CD14-positive monocyte (primary cell): ENCODE measurements around the gene CHST15. TPM values are rescaled to one million over a fixed set of nuclear protein-coding genes. Genes with fewer than 3 reads are reported as not detected.

Experiments used
- DNase-seq, 3 donors: peaks; one replicate each; pipeline ENCODE4 v3.0.0-alpha.2; 2011 to 2022
- H2AFZ ChIP-seq: 2 replicates; pipeline ENCODE4 v1.6.0; 2012; ENCODE audit warnings: mild to moderate bottlenecking, low read depth, low read length, inconsistent platforms; ENCODE audit not compliant: insufficient read depth, poor library complexity, severe bottlenecking
- H3K27ac ChIP-seq, 2 donors: 1 replicate in 1 of 2; 2 replicates in 1 of 2; pipeline ENCODE4 v1.5.1; 2012 to 2013; ENCODE audit warnings: low read length in 2 of 2, control low read depth in 1 of 2, inconsistent platforms in 1 of 2, low read depth in 1 of 2, mild to moderate bottlenecking in 1 of 2
- H3K27me3 ChIP-seq, 2 donors: one replicate each; pipeline versions ENCODE4 v1.6.0 to v1.6.1; 2011 to 2013; ENCODE audit warnings: low read length in 2 of 2; ENCODE audit not compliant: control insufficient read depth in 2 of 2, insufficient read depth in 2 of 2
- H3K36me3 ChIP-seq, 2 donors: replicated peaks in 1 of 2; 1 replicate in 1 of 2; 2 replicates in 1 of 2; pipeline versions ENCODE4 v1.5.1 to v1.6.1; 2012 to 2013; ENCODE audit warnings: low read length in 2 of 2, control low read depth in 1 of 2, inconsistent platforms in 1 of 2, mild to moderate bottlenecking in 1 of 2; ENCODE audit not compliant: insufficient read depth in 2 of 2, control insufficient read depth in 1 of 2
- H3K4me1 ChIP-seq, 2 donors: 1 replicate in 1 of 2; 2 replicates in 1 of 2; pipeline versions ENCODE4 v1.5.1 to v1.6.1; 2012 to 2013; ENCODE audit warnings: low read length in 2 of 2, control low read depth in 1 of 2, inconsistent platforms in 1 of 2, mild to moderate bottlenecking in 1 of 2, moderate library complexity in 1 of 2; ENCODE audit not compliant: insufficient read depth in 2 of 2, control insufficient read depth in 1 of 2
- H3K4me2 ChIP-seq: replicated peaks from 2 replicates; pipeline ENCODE3; 2012; ENCODE audit warnings: low read length, moderate library complexity, mild to moderate bottlenecking; ENCODE audit not compliant: poor library complexity, severe bottlenecking; ENCODE audit errors: extremely low read depth
- H3K4me3 ChIP-seq, 3 experiments: fragments of 200-600 bp in 1 of 3; sonication (generic) in 1 of 3; replicated peaks in 1 of 3; 1 replicate in 2 of 3; 2 replicates in 1 of 3; pipeline ENCODE4 v1.5.1; 2011 to 2013; ENCODE audit warnings: low read length in 3 of 3, mild to moderate bottlenecking in 3 of 3, control low read depth in 2 of 3, low read depth in 2 of 3, inconsistent platforms in 1 of 3, moderate library complexity in 1 of 3
- H3K79me2 ChIP-seq: 2 replicates; pipeline ENCODE4 v1.6.0; 2012; ENCODE audit warnings: mild to moderate bottlenecking, control low read depth, inconsistent platforms, low read length, moderate library complexity; ENCODE audit not compliant: insufficient read depth
- H3K9ac ChIP-seq: 2 replicates; pipeline ENCODE4 v1.6.0; 2017; ENCODE audit warnings: low read length, mild to moderate bottlenecking; ENCODE audit not compliant: insufficient read depth, poor library complexity, severe bottlenecking
- H3K9me3 ChIP-seq, 2 donors: replicated peaks in 1 of 2; 1 replicate in 1 of 2; 2 replicates in 1 of 2; pipeline versions ENCODE4 v1.5.1 to v1.6.1; 2012 to 2013; ENCODE audit warnings: low read length in 2 of 2, control low read depth in 1 of 2; ENCODE audit not compliant: control insufficient read depth in 1 of 2, insufficient read depth in 1 of 2
- H4K20me1 ChIP-seq: 2 replicates; pipeline ENCODE4 v1.6.0; 2012; ENCODE audit warnings: mild to moderate bottlenecking, low read length, control low read depth, moderate library complexity; ENCODE audit not compliant: insufficient read depth
- H3K27ac Mint-ChIP-seq, 7 donors: one replicate each; pipeline ENCODE4 v1.8.0; 2020; ENCODE audit warnings: mild to moderate bottlenecking in 7 of 7, mixed read lengths in 7 of 7, moderate library complexity in 6 of 7, inconsistent platforms in 2 of 7
- H3K27me3 Mint-ChIP-seq, 3 donors: one replicate each; pipeline ENCODE4 v1.8.0; 2021 to 2022; ENCODE audit warnings: low read depth in 3 of 3, mild to moderate bottlenecking in 3 of 3, mixed read lengths in 3 of 3, moderate library complexity in 3 of 3, inconsistent platforms in 1 of 3
- H3K36me3 Mint-ChIP-seq, 2 donors: one replicate each; pipeline ENCODE4 v1.8.0; 2020; ENCODE audit warnings: mixed read lengths in 2 of 2, inconsistent platforms in 1 of 2, mild to moderate bottlenecking in 1 of 2
- H3K4me1 Mint-ChIP-seq: one replicate; pipeline ENCODE4 v1.8.0; 2020; ENCODE audit warnings: mild to moderate bottlenecking, mixed read lengths
- H3K4me3 Mint-ChIP-seq, 2 donors: one replicate each; pipeline ENCODE4 v1.8.0; 2020; ENCODE audit warnings: mild to moderate bottlenecking in 2 of 2, mixed read lengths in 2 of 2, moderate library complexity in 1 of 2
- H3K9me3 Mint-ChIP-seq, 7 donors: one replicate each; pipeline ENCODE4 v1.8.0; 2020 to 2022; ENCODE audit warnings: mixed read lengths in 7 of 7, mild to moderate bottlenecking in 6 of 7, moderate library complexity in 6 of 7, inconsistent platforms in 2 of 7
- WGBS: methylation state at CpG from one replicate; pipeline ENCODE4 v1.1.5; 2013; ENCODE audit warnings: missing lambda C conversion rate; ENCODE audit not compliant: insufficient coverage; 5-methylcytosine and 5-hydroxymethylcytosine counted together
- intact Hi-C, 2 donors: fragments of 100-400 bp; cut with micrococcal nuclease; formaldehyde crosslinking; loops; one replicate each; pipeline versions ENCODE4 v1.15.0 to v1.15.1; 2023
- polyA plus RNA-seq, 3 donors: library from polyadenylated mRNA; depleted of rRNA in 1 of 3; unstranded in 2 of 3; stranded (reverse) in 1 of 3; fragments of 300-500 nt in 2 of 3; fragments of >200 nt in 1 of 3; fragmentation: Illumina TruSeq in 2 of 3; gene quantifications; 1 replicate in 2 of 3; 2 replicates in 1 of 3; pipeline ENCODE4 v1.2.3, GENCODE V29; 2012 to 2021
- TF ChIP-seq, protein P1 (sequence below): fragments of 200-600 bp; IDR thresholded peaks from one replicate; pipeline ENCODE4 v1.8.0; 2022; ENCODE audit warnings: antibody characterized with exemption, mild to moderate bottlenecking

Gene CHST15
- polyA plus RNA-seq, 3 donors = 54.4 to 106 (median 87.5) TPM

DNA sequence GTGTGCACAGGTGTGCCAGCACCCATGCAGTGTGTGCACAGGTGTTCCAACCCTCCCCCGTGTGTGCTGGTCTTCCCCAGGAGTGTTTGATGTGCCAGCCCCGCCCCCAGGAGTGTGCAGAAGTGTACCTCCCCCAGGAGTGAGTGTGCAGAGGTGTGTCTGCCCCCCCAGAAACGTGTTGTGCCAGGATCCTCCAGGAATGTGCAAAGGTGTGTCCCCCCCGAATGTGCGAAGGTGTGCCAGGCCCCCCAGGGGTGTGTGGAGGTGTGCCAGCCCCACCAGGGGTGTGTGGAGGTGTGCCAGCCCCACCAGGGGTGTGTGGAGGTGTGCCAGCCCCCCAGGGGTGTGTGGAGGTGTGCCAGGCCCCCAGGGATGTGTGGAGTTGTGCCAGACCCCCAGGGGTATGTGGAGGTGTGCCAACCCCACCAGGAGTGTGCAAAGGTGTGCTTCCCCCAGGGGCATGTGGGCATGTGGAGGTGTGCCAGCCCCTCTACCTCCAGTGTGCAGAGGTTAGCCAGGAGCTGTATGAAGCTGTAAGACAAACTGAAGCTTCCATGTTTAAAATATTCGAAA, 33.2 kb downstream of the CHST15 start:
- DNase-seq = no peak
- Histone ChIP-seq H4K20me1 (peaks cover 85% of the 10 kb centered on the region), H3K9me3 (no peaks in the 10 kb centered on the region), H3K4me3 (no peak overlapping the region), H3K4me1 (peaks cover 33 to 55% of the 10 kb centered on the region in 2 donors), H3K4me2 (no peak overlapping the region), H3K36me3 (peaks cover 18 to 66% of the 10 kb centered on the region in 2 donors), H3K27me3 (no peaks in the 10 kb centered on the region), H3K27ac (no peak overlapping the region), H2AFZ (no peak overlapping the region), H3K9ac (no peak overlapping the region), H3K79me2 (peaks cover 6% of the 10 kb centered on the region)
- H3K9me3 Mint-ChIP-seq = no peaks in the 10 kb centered on the region
- TF ChIP-seq, protein P1, sequence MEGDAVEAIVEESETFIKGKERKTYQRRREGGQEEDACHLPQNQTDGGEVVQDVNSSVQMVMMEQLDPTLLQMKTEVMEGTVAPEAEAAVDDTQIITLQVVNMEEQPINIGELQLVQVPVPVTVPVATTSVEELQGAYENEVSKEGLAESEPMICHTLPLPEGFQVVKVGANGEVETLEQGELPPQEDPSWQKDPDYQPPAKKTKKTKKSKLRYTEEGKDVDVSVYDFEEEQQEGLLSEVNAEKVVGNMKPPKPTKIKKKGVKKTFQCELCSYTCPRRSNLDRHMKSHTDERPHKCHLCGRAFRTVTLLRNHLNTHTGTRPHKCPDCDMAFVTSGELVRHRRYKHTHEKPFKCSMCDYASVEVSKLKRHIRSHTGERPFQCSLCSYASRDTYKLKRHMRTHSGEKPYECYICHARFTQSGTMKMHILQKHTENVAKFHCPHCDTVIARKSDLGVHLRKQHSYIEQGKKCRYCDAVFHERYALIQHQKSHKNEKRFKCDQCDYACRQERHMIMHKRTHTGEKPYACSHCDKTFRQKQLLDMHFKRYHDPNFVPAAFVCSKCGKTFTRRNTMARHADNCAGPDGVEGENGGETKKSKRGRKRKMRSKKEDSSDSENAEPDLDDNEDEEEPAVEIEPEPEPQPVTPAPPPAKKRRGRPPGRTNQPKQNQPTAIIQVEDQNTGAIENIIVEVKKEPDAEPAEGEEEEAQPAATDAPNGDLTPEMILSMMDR = no peak
- peaks cover 74 to 93% of the 10 kb centered on the region in 2 donors for H3K36me3 Mint-ChIP-seq
- no peak overlapping the region for H3K4me3 Mint-ChIP-seq
- H3K27me3 Mint-ChIP-seq = peaks cover 2 to 3% (median 2%) of the 10 kb centered on the region in 3 donors
- intact Hi-C loops = no loop called here
- WGBS = 92% methylated on average over 4 of the region's 6 CpGs
- H3K4me1 Mint-ChIP-seq = peaks cover 52% of the 10 kb centered on the region
- no peak overlapping the region for H3K27ac Mint-ChIP-seq

DNA sequence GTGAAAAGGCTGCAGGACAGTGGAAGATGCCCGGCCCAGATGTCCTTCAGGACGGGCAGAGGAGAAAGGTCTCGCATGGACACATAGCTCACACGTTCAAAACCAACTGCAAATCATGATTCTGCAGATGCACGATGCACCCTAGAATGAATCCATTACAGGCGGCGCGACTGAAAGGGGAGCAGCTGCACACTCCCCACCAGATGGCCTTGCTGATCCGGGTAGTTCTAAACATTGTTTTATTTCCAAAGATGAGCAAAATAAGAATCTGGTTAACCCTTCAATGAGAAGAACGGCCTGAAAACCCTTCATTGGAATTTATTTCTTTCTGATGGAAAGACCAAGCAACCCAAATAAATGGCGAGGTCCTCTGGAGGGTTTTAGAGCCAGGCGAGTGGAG, 33.8 kb downstream of the CHST15 start:
- Histone ChIP-seq H3K4me3 (no peak overlapping the region), H2AFZ (no peak overlapping the region), H3K27ac (no peak overlapping the region), H3K4me1 (peaks cover 27 to 48% of the 10 kb centered on the region in 2 donors), H3K9ac (no peak overlapping the region), H4K20me1 (peaks cover 91% of the 10 kb centered on the region), H3K36me3 (peaks cover 18 to 66% of the 10 kb centered on the region in 2 donors), H3K79me2 (peaks cover 6% of the 10 kb centered on the region), H3K9me3 (no peaks in the 10 kb centered on the region), H3K4me2 (no peak overlapping the region), H3K27me3 (no peaks in the 10 kb centered on the region)
- Mint-ChIP-seq H3K27me3 (peaks cover 2 to 4% (median 2%) of the 10 kb centered on the region in 3 donors), H3K27ac (peak overlapping the region in 1 of 7 donors; percentile 29), H3K9me3 (no peaks in the 10 kb centered on the region), H3K4me3 (no peak overlapping the region), H3K4me1 (peaks cover 52% of the 10 kb centered on the region), H3K36me3 (peaks cover 77 to 87% of the 10 kb centered on the region in 2 donors)
- TF ChIP-seq, protein P1 = no peak
- intact Hi-C loops = no loop called here
- no peak for DNase-seq
- WGBS = 98% methylated on average over 8 of the region's 12 CpGs
